ENCODE results near the gene CRABP2. TPM values are rescaled to one million over a fixed set of nuclear protein-coding genes. Genes with fewer than 3 reads are reported as not detected.
A peak's percentile ranks its signal among the peaks of the same experiment; 100 is the strongest.

The CRABP2 gene
- total and polyA plus RNA-seq, 12 donors: 0.25 to 2.7 (median 1.3) TPM; not detected in 1

DNA sequence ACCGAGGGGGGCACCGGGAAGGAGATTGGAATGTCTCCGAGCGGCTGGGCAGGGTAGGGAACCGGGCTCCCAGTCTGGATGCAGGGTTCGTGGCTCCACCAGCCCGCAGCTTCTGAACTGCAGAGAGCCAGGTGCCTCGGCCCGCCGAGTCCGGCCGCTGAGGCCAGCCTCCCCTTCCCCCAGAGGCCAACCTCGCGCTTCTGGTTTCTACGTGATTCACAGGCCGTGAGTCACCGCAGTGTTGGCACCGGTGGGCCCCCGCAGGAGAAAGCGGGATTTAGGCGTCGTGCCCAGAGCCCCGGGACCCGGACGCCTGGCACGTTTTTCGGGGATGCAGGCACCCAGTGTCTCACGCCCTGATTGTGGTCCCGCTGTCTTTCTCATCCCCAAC lies 458 bp downstream of the CRABP2 start:
- Histone ChIP-seq H3K4me3 (peak overlapping the region in 9 of 10 donors; percentile 31 to 53 (median 48)), H3K27me3 (peaks cover 5 to 70% (median 53%) of the 10 kb centered on the region in 7 donors), H3K36me3 (peaks cover 0 to 3% (median 0%) of the 10 kb centered on the region in 9 donors), H3K9me3 (no peaks in the 10 kb centered on the region), H3K4me1 (peaks cover 17 to 58% (median 36%) of the 10 kb centered on the region in 9 donors), H3K27ac (no peak overlapping the region)
- ATAC-seq (peak in 1 of 8 donors; percentile 30), DNase-seq (peak in 1 of 2 donors; percentile 33)
- intact Hi-C loops (cut with DNase I): no loop called here
- TF ChIP-seq, protein P1, sequence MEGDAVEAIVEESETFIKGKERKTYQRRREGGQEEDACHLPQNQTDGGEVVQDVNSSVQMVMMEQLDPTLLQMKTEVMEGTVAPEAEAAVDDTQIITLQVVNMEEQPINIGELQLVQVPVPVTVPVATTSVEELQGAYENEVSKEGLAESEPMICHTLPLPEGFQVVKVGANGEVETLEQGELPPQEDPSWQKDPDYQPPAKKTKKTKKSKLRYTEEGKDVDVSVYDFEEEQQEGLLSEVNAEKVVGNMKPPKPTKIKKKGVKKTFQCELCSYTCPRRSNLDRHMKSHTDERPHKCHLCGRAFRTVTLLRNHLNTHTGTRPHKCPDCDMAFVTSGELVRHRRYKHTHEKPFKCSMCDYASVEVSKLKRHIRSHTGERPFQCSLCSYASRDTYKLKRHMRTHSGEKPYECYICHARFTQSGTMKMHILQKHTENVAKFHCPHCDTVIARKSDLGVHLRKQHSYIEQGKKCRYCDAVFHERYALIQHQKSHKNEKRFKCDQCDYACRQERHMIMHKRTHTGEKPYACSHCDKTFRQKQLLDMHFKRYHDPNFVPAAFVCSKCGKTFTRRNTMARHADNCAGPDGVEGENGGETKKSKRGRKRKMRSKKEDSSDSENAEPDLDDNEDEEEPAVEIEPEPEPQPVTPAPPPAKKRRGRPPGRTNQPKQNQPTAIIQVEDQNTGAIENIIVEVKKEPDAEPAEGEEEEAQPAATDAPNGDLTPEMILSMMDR (IDR thresholded peaks at IDR 0.05): no peak
- WGBS, 2 donors: 4 to 6% methylated on average over 26 to 29 of the region's 29 CpGs

DNA sequence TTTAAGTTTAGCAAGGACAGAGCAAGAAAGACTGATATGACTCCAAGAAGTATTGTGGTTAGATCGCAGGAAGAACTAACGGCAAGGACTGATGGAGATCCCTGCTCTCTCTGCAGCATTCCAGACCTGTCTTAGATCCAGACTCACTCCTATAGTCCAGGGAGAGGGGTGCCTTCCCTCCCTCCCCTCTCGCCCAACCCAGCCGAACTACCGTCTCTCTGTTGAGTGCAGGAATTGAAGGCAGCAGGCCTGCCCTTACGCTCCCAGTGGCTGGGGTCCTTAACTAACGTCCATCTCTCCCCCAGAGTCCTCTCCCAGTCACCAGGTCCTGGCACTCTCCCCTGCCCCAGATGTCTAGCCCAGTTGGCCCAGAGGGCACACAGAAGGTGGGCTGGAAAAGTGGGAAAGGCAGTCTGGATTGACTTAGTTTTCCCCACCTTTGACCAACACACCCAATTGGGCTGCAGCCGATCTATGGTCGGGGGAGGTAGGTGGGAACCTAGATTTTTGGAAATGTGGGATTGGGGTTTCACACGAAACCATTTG lies 1.1 kb downstream of the CRABP2 start:
- intact Hi-C loops (cut with DNase I): no loop called here
- no peaks in the 10 kb centered on the region for H3K9me3 ChIP-seq
- peak overlapping the region in 3 of 10 donors; percentile 47 to 53 (median 48) for H3K4me3 ChIP-seq
- peaks cover 17 to 52% (median 29%) of the 10 kb centered on the region in 9 donors for H3K4me1 ChIP-seq
- TF ChIP-seq, protein P1 (IDR thresholded peaks at IDR 0.05): no peak
- H3K36me3 ChIP-seq: peaks cover 0 to 3% (median 0%) of the 10 kb centered on the region in 9 donors
- ATAC-seq (no peak), DNase-seq (no peak)
- WGBS, 2 donors: 63 to 65% methylated on average over 10 of the region's 10 CpGs
- H3K27me3 ChIP-seq: peaks cover 5 to 70% (median 55%) of the 10 kb centered on the region in 7 donors
- no peak overlapping the region for H3K27ac ChIP-seq

DNA sequence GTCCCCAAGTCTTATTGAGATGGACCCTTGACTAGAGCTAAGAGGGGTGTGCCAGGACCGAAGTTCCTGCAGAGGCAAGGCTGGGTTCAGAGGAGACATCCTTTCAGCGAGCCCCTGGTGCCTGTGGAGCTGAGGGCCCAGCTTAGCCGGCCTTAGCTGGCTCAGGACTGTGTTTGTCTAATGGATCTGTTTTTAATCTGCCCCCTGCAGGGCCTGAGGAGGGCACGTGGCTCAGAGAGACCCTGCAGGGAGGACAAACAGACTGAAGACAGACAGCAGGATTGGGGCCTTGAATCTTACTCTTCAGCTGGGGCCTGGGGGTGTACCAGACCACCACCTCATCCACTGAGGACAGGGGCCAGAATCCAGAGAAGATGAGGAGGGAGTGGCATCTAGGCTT lies 1.6 kb downstream of the CRABP2 start:
- DNase-seq (no peak), ATAC-seq (no peak)
- H3K27me3 ChIP-seq: peaks cover 5 to 70% (median 55%) of the 10 kb centered on the region in 7 donors

GRCh38 chr1:156703336-156703735 lies 2.0 kb downstream of the CRABP2 start:
- DNase-seq (no peak), ATAC-seq (no peak)
- WGBS, 2 donors: 81 to 85% methylated on average over 4 of the region's 4 CpGs
- Histone ChIP-seq H3K27me3 (peaks cover 5 to 70% (median 55%) of the 10 kb centered on the region in 7 donors), H3K36me3 (peaks cover 0 to 3% (median 0%) of the 10 kb centered on the region in 9 donors), H3K27ac (no peak overlapping the region), H3K4me1 (peaks cover 17 to 43% (median 28%) of the 10 kb centered on the region in 9 donors), H3K9me3 (no peaks in the 10 kb centered on the region), H3K4me3 (no peak overlapping the region)
- intact Hi-C loops (cut with DNase I): no loop called here
- TF ChIP-seq, protein P1 (IDR thresholded peaks at IDR 0.05): no peak

More for the DNA sequence above, 1.6 kb downstream of the CRABP2 start:
- H3K4me3 ChIP-seq: no peak overlapping the region
- intact Hi-C loops (cut with DNase I): no loop called here
- TF ChIP-seq, protein P1 (IDR thresholded peaks at IDR 0.05): no peak
- H3K9me3 ChIP-seq: no peaks in the 10 kb centered on the region
- peaks cover 0 to 3% (median 0%) of the 10 kb centered on the region in 9 donors for H3K36me3 ChIP-seq
- 57 to 65% methylated on average over 4 of the region's 4 CpGs for WGBS, 2 donors
- no peak overlapping the region for H3K27ac ChIP-seq
- peaks cover 17 to 47% (median 28%) of the 10 kb centered on the region in 9 donors for H3K4me1 ChIP-seq

Data from heart right ventricle (tissue), 16 donors.